Effector memory CD8-positive, alpha-beta T cell (primary cell): ENCODE measurements around the gene METRNL.
A peak's percentile ranks its signal among the peaks of the same experiment; 100 is the strongest.
"Not testable (repeated sequence)": the region's sequence is repeated elsewhere in the genome, so short reads cannot be mapped to it uniquely, and the experiment has no call there.

ENCODE experiments used
- ATAC-seq: fragments of 150-1000 bp; cut with Tn5 transposase; replicated peaks from 2 replicates; pipeline ENCODE4 v1.10.0; 2021; ENCODE audit warnings: mild to moderate bottlenecking, moderate library complexity
- DNase-seq, 3 experiments: peaks; one replicate each; pipeline ENCODE4 v3.0.0; 2021
- H3K27ac Mint-ChIP-seq, 2 donors: one replicate each; pipeline ENCODE4 v1.8.0; 2022; ENCODE audit warnings: mild to moderate bottlenecking in 2 of 2, mixed read lengths in 2 of 2, moderate library complexity in 2 of 2
- H3K27me3 Mint-ChIP-seq, 2 donors: one replicate each; pipeline ENCODE4 v1.8.0; 2022; ENCODE audit warnings: mixed read lengths in 2 of 2
- H3K36me3 Mint-ChIP-seq: one replicate; pipeline ENCODE4 v1.8.0; 2022; ENCODE audit warnings: mild to moderate bottlenecking, moderate library complexity, mixed read lengths; ENCODE audit not compliant: insufficient read depth
- H3K4me1 Mint-ChIP-seq, 2 donors: one replicate each; pipeline ENCODE4 v1.8.0; 2022; ENCODE audit warnings: low read depth in 2 of 2, mixed read lengths in 2 of 2
- H3K4me3 Mint-ChIP-seq, 2 donors: one replicate each; pipeline ENCODE4 v1.8.0; 2022; ENCODE audit warnings: mild to moderate bottlenecking in 2 of 2, mixed read lengths in 2 of 2, moderate library complexity in 2 of 2
- H3K9me3 Mint-ChIP-seq, 2 donors: one replicate each; pipeline ENCODE4 v1.8.0; 2022; ENCODE audit warnings: mixed read lengths in 2 of 2

The METRNL gene

DNA sequence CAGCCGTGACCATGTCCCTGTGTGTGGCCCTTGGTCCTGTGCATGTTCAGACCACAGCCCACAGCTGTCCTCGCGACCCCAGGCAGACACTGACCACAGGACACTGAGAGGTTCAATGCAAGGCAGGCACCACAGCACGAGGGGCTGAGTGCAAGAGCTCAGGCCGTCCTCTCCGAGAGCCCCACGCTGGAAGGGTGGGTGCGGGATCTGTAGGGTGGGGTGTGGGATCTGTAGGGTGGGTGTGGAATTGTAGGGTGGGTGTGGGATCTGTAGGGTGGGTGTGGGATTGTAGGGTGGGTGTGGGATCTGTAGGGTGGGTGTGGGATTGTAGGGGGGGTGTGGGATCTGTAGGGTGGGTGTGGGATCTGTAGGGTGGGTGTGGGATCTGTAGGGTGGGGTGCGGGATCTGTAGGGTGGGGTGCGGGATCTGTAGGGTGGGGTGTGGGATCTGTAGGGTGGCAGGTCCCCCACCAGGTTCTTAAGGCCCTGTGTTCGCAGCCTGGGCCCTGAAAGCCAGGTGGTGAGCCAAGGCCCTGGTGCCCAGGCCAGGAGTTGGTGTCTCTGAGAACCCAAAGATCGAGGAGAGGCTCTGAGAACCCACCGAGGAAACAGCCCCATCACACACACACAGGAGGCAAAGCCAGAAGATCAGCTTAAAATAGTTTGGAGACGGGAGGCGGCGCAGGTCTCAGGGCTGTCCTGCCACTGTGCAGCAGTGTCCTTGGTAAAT is 48.2 kb downstream of the METRNL start:
- Mint-ChIP-seq H3K36me3 (peaks cover 29% of the 10 kb centered on the region), H3K4me3 (no peak overlapping the region), H3K27me3 (peaks cover 13 to 15% of the 10 kb centered on the region in 2 donors), H3K9me3 (no peaks in the 10 kb centered on the region), H3K4me1 (peaks cover 9 to 29% of the 10 kb centered on the region in 2 donors), H3K27ac (peak overlapping the region in 1 of 2 donors; percentile 70)
- DNase-seq (no peak), ATAC-seq (no peak)

DNA sequence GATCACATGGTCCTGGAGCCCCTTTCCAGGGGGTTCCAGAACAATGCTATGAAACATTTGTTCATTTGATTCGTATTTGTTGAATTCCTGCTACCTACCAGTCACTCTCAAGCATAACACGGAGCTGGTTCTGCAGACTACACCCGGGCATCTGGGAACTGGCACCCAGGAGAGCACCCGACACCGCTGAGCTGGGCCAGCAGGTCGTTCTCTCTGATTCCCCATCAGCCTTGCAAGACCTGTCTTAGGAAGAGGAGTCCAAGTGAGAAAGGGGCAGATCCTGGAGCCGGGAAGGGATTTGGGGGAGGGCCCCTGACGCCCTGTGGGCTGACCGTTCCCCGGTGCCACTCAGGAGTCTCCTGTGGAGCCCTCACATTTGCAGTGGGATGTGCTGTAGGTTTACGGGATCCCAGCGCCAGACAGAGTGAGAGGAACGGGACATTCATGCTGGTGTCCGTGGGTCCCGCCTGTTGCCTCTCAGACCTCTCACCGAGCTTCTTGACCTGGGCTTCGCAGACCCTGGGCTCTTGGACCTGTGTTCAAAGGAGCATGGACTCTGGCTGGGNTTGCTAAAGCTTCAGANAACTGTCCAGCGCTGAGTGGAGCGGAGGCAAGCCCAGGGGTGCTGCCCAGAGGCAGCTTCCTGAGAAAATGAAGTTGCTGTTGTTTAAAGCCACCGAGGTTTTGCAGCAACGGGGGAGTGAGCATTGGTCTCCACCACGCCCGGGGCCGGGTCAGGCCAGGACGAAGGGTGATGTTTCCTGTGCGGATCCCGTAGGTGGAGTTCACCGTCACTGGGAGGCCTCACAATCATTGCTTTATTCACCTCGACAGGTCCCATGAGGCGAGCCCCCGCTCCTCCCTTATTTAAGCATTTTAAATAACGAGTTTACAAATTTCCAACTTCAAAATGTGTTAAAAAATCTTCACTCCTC is 49.2 kb downstream of the METRNL start:
- ATAC-seq (no peak), DNase-seq (no peak)
- peaks cover 5% of the 10 kb centered on the region in 2 donors for H3K27me3 Mint-ChIP-seq
- H3K4me1 Mint-ChIP-seq: peaks cover 6 to 26% of the 10 kb centered on the region in 2 donors
- no peak overlapping the region for H3K4me3 Mint-ChIP-seq
- peaks cover 19% of the 10 kb centered on the region for H3K36me3 Mint-ChIP-seq
- H3K27ac Mint-ChIP-seq: peak overlapping the region in 1 of 2 donors; percentile 70
- H3K9me3 Mint-ChIP-seq: no peaks in the 10 kb centered on the region

DNA sequence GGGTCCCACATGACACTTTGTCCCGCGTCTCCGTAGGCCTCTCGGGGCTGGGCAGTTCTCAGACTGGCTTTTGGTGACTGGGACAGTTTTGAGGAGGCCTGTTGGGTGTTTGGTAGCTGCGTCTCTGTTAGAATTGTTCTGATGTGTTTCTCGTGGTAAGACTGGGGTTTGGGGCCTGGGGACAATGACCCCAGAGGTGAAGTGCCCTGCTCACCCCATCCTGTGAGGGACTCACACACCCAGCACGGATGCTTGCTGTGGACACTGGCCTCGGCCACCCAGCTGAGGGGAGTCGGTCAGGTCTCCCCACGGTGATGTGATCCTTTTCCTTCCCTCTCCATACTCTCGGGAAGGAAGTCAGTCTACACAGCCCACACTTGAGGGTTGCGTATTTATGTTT is 50.3 kb downstream of the METRNL start:
- peaks cover 14% of the 10 kb centered on the region for H3K36me3 Mint-ChIP-seq
- H3K27me3 Mint-ChIP-seq: no peaks in the 10 kb centered on the region
- no peak for DNase-seq
- peaks cover 0 to 20% of the 10 kb centered on the region in 2 donors for H3K4me1 Mint-ChIP-seq
- ATAC-seq: no peak
- no peaks in the 10 kb centered on the region for H3K9me3 Mint-ChIP-seq
- no peak overlapping the region for H3K4me3 Mint-ChIP-seq
- no peak overlapping the region for H3K27ac Mint-ChIP-seq

DNA sequence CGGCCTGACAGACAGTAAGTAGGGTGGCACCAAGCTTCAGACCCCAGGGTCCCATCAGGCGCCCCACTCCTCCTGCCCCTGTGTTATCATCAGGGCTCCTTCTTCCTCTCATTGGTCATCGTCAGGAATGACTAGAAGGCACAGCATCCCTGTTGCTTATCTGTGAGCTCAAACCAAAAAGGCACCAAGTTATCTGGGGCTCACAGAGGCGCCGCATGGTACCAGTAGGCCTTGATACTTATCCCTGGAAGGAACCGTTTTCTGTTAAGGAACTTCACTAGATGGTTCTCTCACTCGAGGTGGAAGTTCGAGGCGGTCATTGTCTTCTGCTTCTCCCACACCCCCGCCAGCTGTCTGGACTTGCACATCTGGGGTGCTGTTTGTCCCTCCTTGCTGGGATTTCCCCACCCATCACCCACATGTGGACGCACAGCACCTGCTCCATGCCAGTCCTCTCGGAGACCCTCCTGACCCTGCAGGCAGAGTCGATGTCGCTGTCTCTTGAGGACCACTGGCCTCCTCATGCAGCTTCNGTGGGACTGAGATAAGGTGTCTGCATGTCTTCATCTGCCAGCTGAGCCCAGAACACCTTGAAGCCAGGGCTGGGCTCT is 52.1 kb downstream of the METRNL start:
- peaks cover 7% of the 10 kb centered on the region in 2 donors for H3K27me3 Mint-ChIP-seq
- H3K4me1 Mint-ChIP-seq: peaks cover 0 to 3% of the 10 kb centered on the region in 2 donors
- ATAC-seq: no peak
- H3K9me3 Mint-ChIP-seq: no peaks in the 10 kb centered on the region
- peaks cover 3% of the 10 kb centered on the region for H3K36me3 Mint-ChIP-seq
- no peak overlapping the region for H3K4me3 Mint-ChIP-seq
- no peak overlapping the region for H3K27ac Mint-ChIP-seq
- no peak for DNase-seq

DNA sequence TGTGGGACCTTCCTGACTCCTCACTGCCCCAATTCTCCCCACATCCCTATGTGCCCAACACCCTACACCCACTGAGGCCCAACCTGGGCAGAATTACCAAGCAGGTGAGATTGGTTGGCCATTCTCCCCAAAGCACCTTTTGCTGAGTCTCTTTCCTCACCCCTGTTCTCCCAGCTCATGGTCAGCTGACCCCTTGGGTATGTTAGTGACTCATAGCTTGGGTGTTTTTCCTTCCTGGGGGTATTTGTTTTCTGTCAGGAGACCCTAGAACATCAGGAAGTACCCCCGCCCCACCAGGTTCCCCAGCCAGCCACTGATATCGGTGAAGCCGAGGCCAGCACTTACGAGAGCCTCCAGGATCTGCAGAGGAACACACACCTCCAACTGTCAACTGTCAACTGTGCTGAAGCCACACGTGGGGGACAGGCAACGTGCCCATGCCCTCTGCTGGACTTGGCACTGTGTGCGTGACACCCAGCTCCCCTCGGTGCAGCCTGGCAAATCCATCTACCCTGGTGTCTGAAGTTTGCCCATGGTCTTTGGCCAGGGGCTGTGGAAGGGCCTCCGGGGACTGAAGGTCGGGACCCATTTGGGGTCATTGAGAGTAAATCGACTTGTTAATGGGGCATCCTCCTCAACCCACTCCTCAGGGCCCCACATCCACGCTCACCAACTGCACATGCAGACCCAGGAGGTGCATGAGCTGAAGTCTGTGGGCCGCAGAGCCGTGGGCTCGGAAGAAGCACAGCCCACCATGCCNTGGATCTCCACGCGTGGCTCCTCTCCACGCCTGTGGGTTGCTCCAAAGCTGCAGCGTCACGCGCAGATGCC is 53.1 kb downstream of the METRNL start:
- Mint-ChIP-seq H3K36me3 (peaks cover 3% of the 10 kb centered on the region), H3K27ac (peak overlapping the region in 1 of 2 donors; percentile 69), H3K9me3 (no peaks in the 10 kb centered on the region), H3K4me1 (peaks cover 3 to 5% of the 10 kb centered on the region in 2 donors), H3K4me3 (no peak overlapping the region), H3K27me3 (peaks cover 16 to 17% of the 10 kb centered on the region in 2 donors)
- DNase-seq (no peak), ATAC-seq (no peak)

DNA sequence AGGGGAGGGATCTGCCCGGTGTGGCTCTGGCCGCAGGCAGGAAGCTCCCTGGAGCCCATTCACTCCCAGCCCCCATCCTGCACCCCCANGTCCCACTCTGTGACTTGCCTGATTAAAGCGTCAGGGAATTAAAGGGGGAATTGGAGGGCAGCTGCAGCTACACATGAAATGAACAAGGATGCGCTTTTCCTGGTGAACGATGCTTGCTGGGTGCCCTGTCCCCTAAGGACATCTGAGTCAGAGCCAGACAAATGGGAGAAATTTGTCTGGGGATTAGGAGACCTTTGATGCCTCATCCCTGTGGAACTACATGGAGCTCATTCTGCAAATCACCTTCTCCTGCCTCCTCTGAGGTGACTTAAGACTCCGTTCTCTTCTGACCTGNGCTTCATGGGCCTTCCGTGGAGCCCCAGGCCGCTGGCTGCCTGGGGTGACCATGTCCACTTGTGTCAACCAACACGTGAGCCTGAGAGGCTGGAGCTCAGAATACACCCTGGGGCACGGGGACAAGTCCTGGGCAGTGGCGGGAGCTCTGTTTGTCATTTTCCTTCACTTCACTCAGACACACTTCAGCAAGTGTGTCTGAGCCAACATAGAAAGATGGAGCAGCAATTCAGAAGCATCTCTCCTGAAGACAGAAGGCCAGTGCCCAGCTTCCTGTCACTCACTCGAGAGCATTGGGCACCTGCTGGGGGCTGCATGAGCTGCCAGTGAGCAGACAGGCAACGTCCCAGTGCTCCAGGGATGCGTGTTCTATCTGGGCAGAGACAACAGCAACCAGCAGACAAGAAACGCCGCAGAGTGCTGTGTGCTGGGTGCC is 54.1 kb downstream of the METRNL start:
- Mint-ChIP-seq H3K36me3 (peaks cover 3% of the 10 kb centered on the region), H3K27ac (no peak overlapping the region), H3K4me3 (no peak overlapping the region), H3K9me3 (no peaks in the 10 kb centered on the region), H3K27me3 (peaks cover 25 to 27% of the 10 kb centered on the region in 2 donors), H3K4me1 (peaks cover 3 to 5% of the 10 kb centered on the region in 2 donors)
- ATAC-seq: no peak
- no peak for DNase-seq

DNA sequence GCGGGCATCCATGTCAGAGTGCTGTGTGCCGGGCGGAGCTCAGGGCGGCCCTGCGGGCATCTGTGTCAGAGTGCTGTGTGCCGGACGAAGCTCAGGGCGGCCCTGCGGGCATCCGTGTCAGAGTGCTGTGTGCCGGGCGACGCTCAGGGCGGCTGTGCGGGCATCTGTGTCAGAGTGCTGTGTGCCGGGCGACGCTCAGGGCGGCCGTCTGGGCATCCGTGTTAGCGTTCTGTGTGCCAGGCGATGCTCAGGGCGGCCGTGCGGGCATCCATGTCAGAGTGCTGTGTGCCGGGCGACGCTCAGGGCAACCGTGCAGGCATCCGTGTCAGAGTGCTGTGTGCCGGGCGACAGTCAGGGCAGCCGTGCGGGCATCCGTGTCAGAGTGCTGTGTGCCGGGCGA is 55.0 kb downstream of the METRNL start:
- H3K4me1 Mint-ChIP-seq, H3K9me3 Mint-ChIP-seq: not testable (repeated sequence)

DNA sequence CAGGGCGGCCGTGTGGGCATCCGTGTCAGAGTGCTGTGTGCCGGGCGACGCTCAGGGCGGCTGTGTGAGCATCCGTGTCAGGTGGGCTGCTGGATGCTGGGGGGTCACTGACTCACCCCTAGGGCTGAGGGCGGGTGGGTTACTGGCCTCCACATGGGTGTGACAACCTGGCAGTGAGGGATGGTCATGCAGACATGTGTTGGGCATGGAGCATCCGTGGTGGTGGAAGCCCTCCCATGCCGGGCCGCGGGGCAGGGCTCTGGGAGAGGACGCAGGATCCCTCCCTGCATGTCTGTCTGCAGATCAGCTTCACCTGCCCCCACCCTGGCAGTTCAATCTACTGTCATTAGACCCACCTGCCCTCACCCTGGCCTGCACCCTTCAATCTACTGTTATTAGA is 56.3 kb downstream of the METRNL start:
- Mint-ChIP-seq H3K36me3 (peaks cover 3% of the 10 kb centered on the region), H3K4me1 (peaks cover 3 to 5% of the 10 kb centered on the region in 2 donors), H3K27ac (no peak overlapping the region), H3K9me3 (no peaks in the 10 kb centered on the region), H3K4me3 (no peak overlapping the region), H3K27me3 (peaks cover 28 to 29% of the 10 kb centered on the region in 2 donors)
- DNase-seq: no peak
- ATAC-seq: no peak

More for the DNA sequence above, 55.0 kb downstream of the METRNL start:
- not testable (repeated sequence) for H3K27ac Mint-ChIP-seq, H3K36me3 Mint-ChIP-seq, DNase-seq, H3K4me3 Mint-ChIP-seq, ATAC-seq
- H3K27me3 Mint-ChIP-seq: peaks cover 28 to 29% of the 10 kb centered on the region in 2 donors

DNA sequence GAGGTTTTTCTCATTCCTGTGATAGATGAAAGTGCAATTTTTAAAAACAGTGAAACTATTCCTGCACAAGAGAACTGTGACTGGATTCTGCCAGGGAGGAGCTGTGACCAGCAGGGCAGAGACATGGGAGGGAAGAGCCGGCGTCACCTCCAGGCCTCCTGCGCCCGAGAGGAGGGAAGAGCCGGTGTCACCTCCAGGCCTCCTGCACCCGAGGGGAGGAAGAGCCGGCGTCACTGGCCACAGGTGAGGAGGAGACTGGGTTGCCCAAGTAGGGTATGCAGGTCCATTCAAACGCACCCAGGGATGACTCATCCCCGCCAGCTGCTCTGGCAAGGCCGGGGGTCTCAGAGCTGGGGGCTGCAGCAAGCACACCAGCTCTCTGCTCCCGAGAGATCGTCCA is 56.7 kb downstream of the METRNL start:
- Mint-ChIP-seq H3K27me3 (peaks cover 28 to 29% of the 10 kb centered on the region in 2 donors), H3K4me3 (no peak overlapping the region), H3K27ac (no peak overlapping the region), H3K9me3 (no peaks in the 10 kb centered on the region), H3K36me3 (peaks cover 3% of the 10 kb centered on the region), H3K4me1 (peaks cover 3 to 5% of the 10 kb centered on the region in 2 donors)
- DNase-seq (no peak), ATAC-seq (no peak)

DNA sequence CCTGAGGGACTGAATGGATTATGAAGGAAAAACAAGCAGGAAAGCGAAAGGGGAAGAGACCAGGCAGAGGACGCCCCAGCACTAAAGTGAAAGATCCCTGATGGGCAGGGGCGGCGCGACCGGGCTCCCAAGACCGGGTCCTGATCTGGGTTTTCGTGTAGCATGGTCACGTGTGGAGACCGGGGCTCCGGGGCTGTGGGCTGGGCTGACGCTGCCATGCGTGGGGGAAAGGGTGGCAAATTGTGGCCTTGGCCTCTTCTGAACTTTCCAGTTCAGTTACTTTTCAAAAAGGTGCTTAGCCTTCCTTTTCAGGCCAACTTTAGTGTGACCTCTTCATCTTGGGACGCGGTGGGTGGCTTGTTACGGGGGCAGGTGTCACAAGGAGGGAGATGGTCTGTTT is 57.5 kb downstream of the METRNL start:
- Mint-ChIP-seq H3K4me1 (peaks cover 3 to 5% of the 10 kb centered on the region in 2 donors), H3K27ac (peak overlapping the region in 1 of 2 donors; percentile 46), H3K4me3 (peak overlapping the region in 1 of 2 donors; percentile 23), H3K36me3 (peaks cover 3% of the 10 kb centered on the region), H3K9me3 (no peaks in the 10 kb centered on the region), H3K27me3 (peaks cover 28 to 29% of the 10 kb centered on the region in 2 donors)
- ATAC-seq (no peak), DNase-seq (no peak)

DNA sequence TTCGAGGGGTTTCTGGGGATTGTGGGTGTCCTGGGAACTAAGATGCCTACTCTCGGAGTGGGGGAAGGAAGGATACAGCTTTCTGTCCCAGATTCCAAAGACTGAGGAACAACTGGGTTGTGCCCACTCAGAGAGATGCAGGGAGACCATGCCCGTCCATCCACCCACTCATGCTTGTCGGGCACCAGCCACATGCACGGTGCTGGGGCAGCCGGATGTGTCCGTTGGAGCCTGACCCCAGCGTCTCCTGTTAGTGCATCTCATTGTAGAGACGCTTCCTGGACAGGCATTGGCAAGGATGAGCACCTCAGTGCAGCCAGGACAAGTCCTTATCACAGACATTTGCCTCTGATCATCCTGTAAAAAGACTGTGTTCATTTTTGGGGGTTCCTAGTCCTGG is 58.1 kb downstream of the METRNL start:
- ATAC-seq (no peak), DNase-seq (no peak)
- peaks cover 0 to 5% of the 10 kb centered on the region in 2 donors for H3K4me1 Mint-ChIP-seq
- peaks cover 3% of the 10 kb centered on the region for H3K36me3 Mint-ChIP-seq
- no peak overlapping the region for H3K27ac Mint-ChIP-seq
- H3K4me3 Mint-ChIP-seq: no peak overlapping the region
- H3K9me3 Mint-ChIP-seq: no peaks in the 10 kb centered on the region
- H3K27me3 Mint-ChIP-seq: peaks cover 28 to 29% of the 10 kb centered on the region in 2 donors

DNA sequence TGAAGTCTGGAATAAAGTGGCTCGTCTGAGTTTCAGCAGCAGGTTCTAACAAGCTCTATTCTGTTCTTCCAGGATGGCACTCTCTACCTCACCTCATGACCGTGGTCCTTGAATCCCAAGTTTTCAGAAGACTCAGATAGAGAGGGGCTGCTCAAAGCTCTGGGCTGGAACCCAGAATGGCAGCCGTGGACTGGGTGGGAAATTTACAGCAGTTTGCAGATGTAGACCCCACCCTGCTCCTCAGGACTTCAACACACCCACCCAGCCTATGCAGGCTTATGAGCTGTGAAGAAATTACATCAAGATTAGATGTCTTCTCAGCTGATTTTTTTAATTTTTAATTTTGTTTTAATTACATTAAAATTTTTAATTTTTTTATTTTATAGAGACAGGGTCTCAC is 59.4 kb downstream of the METRNL start:
- H3K27me3 Mint-ChIP-seq: peaks cover 28 to 29% of the 10 kb centered on the region in 2 donors
- H3K4me1 Mint-ChIP-seq: peaks cover 0 to 5% of the 10 kb centered on the region in 2 donors
- H3K4me3 Mint-ChIP-seq: no peak overlapping the region
- H3K36me3 Mint-ChIP-seq: peaks cover 3% of the 10 kb centered on the region
- DNase-seq: no peak
- no peaks in the 10 kb centered on the region for H3K9me3 Mint-ChIP-seq
- no peak for ATAC-seq
- H3K27ac Mint-ChIP-seq: no peak overlapping the region
